ENCODE data around the gene PDE4D.
"Not testable (repeated sequence)": the region's sequence is repeated elsewhere in the genome, so short reads cannot be mapped to it uniquely, and the experiment has no call there.

DNA sequence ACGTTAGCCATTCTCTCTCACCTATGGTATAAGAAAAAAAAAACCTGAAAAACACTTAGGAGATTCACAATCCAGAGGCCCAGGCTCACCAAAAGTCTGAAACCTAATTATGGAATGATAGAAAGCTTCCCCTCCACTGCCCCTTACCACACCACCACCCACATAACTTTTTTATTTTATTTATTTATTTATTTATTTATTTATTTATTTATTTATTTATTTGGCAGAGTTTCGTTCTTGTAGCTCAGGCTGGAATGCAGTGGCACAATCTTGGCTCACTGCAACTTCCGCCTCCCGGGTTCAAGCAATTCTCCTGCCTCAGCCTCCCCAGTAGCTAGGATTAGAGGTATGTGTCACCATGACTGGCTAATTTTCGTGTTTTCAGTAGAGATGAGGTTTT is 299.4 kb downstream of the PDE4D start:
- TF ChIP-seq, protein P1, sequence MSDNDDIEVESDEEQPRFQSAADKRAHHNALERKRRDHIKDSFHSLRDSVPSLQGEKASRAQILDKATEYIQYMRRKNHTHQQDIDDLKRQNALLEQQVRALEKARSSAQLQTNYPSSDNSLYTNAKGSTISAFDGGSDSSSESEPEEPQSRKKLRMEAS (CRISPR knock-in tag; IDR thresholded peaks at IDR 0.05): not testable (repeated sequence)
- TF ChIP-seq MXD4 (CRISPR knock-in tag; IDR thresholded peaks at IDR 0.05; ENCODE audit: borderline replicate concordance); TCF7 (CRISPR knock-in tag; IDR thresholded peaks at IDR 0.05; ENCODE audit: low read depth); CREB1 (CRISPR knock-in tag; IDR thresholded peaks at IDR 0.05); FOXK1 (CRISPR knock-in tag; IDR thresholded peaks at IDR 0.05): not testable (repeated sequence)
- TF ChIP-seq, protein P2, sequence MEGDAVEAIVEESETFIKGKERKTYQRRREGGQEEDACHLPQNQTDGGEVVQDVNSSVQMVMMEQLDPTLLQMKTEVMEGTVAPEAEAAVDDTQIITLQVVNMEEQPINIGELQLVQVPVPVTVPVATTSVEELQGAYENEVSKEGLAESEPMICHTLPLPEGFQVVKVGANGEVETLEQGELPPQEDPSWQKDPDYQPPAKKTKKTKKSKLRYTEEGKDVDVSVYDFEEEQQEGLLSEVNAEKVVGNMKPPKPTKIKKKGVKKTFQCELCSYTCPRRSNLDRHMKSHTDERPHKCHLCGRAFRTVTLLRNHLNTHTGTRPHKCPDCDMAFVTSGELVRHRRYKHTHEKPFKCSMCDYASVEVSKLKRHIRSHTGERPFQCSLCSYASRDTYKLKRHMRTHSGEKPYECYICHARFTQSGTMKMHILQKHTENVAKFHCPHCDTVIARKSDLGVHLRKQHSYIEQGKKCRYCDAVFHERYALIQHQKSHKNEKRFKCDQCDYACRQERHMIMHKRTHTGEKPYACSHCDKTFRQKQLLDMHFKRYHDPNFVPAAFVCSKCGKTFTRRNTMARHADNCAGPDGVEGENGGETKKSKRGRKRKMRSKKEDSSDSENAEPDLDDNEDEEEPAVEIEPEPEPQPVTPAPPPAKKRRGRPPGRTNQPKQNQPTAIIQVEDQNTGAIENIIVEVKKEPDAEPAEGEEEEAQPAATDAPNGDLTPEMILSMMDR (IDR thresholded peaks at IDR 0.05): not testable (repeated sequence)
